Subcutaneous abdominal adipose tissue (tissue), 5 donors: ENCODE results near the gene ZNF853.

ENCODE experiments used
- H3K27ac ChIP-seq: one replicate; pipeline ENCODE4 v1.7.0; 2013; ENCODE audit warnings: low read depth, mild to moderate bottlenecking, inconsistent platforms, low read length, moderate library complexity
- H3K27me3 ChIP-seq, 5 donors: one replicate each; pipeline ENCODE4 v1.7.0; 2013; ENCODE audit warnings: low read length in 5 of 5, inconsistent platforms in 1 of 5; ENCODE audit not compliant: control insufficient read depth in 5 of 5, insufficient read depth in 4 of 5
- H3K36me3 ChIP-seq, 5 donors: one replicate each; pipeline ENCODE4 v1.7.0; 2013; ENCODE audit warnings: low read length in 5 of 5; ENCODE audit not compliant: control insufficient read depth in 5 of 5, insufficient read depth in 5 of 5
- H3K4me1 ChIP-seq, 5 donors: one replicate each; pipeline ENCODE4 v1.7.0; 2013; ENCODE audit warnings: low read length in 5 of 5, mild to moderate bottlenecking in 3 of 5, moderate library complexity in 1 of 5; ENCODE audit not compliant: control insufficient read depth in 5 of 5, insufficient read depth in 5 of 5
- H3K4me3 ChIP-seq, 5 donors: one replicate each; pipeline ENCODE4 v1.7.0; 2013; ENCODE audit warnings: low read length in 5 of 5, low read depth in 1 of 5
- H3K9ac ChIP-seq, 5 donors: one replicate each; pipeline ENCODE4 v1.7.0; 2013; ENCODE audit warnings: low read length in 5 of 5, mild to moderate bottlenecking in 4 of 5, moderate library complexity in 3 of 5
- H3K9me3 ChIP-seq, 5 donors: one replicate each; pipeline ENCODE4 v1.7.0; 2013; ENCODE audit warnings: low read length in 5 of 5; ENCODE audit not compliant: control insufficient read depth in 5 of 5
- donor health status: healthy.
- donor health status: healthy.
- donor health status: healthy.
- donor health status: healthy.
- donor health status: healthy.

Gene ZNF853

DNA sequence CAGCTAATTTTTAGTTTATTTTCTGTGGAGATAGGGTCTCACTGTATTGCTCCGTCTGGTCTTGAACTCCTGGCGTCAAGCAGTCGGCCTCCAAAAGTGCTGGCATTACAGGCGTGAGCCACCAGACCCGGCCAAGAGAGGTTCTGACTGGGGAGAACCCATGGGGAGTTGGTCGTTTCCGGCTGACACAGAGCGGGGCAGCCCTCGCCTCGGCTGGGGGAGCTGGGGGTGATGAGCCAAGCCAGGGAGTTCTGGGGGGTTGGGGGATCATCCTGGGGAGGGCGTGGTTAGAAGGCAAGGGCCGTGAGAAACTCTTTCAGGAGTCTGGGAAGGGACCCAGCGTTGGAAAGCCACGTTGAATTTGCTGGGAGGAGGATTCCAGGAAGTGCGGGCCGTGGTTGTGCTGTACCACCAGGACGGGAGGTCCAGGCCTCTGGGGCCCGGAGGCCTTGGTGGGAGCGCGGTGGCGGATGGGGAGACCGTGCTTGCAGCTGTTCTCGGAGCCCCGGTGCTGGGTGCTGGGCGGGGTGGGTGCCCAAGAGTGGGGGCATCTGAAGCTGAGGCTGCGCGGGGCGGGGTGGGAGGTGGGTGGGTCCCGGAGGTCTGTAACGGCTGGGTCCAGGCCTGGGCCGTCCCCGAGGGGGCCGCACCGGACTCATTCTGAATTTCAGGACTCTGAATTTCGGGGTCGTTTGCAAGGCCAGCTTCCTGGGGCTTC lies 8.4 kb upstream of the ZNF853 start:
- Histone ChIP-seq H3K27me3 (no peaks in the 10 kb centered on the region), H3K27ac (no peak overlapping the region), H3K4me3 (no peak overlapping the region), H3K4me1 (no peaks in the 10 kb centered on the region), H3K36me3 (peaks cover 0 to 73% (median 38%) of the 10 kb centered on the region in 5 donors), H3K9me3 (no peaks in the 10 kb centered on the region), H3K9ac (no peak overlapping the region)

DNA sequence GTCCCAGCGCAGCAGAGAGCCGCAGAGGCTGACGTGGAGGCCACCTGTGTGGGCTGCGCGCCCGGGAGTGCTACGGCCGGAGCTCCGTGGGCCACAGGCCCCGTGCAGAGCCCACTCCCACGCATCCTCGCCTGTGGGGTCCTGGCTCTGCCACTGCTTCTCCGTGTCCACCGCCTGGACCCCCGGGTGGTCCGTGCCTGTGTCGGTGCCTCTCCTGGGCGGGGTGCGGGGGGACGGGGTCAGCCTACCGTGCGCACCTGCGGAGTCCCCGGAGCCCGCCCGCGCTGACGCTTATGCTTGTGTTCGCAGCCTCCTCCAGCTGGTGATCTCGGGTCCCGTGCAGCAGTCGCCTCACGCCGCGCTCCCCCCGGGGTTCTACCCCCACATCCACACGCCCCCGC lies 7.8 kb upstream of the ZNF853 start:
- H3K9me3 ChIP-seq: no peaks in the 10 kb centered on the region
- no peak overlapping the region for H3K9ac ChIP-seq
- no peak overlapping the region for H3K27ac ChIP-seq
- no peaks in the 10 kb centered on the region for H3K27me3 ChIP-seq
- H3K36me3 ChIP-seq: peaks cover 0 to 66% (median 33%) of the 10 kb centered on the region in 5 donors
- H3K4me3 ChIP-seq: no peak overlapping the region
- H3K4me1 ChIP-seq: no peaks in the 10 kb centered on the region

DNA sequence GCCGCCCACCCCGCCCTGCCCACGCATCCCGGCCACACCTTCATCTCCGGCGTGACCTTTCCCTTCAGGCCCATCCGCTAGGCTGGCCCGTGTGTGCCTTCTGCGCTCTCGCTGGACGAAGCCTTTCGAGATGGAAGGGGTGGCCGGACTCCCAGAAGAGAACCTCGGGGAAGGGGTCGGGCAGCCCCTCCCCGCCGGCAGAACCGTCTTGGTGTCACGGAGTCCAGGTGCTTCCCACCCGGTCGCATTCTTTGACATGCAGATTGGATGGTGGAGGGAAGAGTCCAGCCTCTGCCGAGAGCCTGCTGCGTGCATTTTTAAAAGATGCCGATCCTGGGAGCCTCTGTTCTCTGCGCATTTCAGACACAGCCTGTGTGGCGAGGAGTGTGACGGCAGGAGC lies 7.3 kb upstream of the ZNF853 start:
- no peaks in the 10 kb centered on the region for H3K27me3 ChIP-seq
- no peak overlapping the region for H3K27ac ChIP-seq
- H3K36me3 ChIP-seq: peaks cover 0 to 63% (median 31%) of the 10 kb centered on the region in 5 donors
- H3K4me3 ChIP-seq: no peak overlapping the region
- H3K4me1 ChIP-seq: no peaks in the 10 kb centered on the region
- H3K9me3 ChIP-seq: no peaks in the 10 kb centered on the region
- H3K9ac ChIP-seq: no peak overlapping the region

DNA sequence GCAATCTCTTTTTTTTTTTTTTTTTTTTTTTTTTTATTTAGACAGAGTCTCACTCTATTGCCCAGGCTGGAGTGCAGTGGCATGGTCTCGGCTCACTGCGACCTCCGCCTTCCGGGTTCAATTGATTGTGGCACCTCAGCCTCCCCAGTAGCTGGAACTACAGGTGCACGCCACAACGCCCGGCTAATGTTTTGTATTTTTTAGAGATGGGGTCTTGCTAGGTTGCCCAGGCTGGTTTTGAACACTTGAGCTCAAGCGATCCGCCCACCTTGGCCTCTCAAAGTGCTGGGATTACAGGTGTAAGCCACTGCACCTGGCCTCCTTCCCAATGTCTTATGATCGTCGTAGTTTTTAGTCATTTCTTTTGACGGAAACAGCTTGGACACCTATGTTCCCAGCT lies 6.6 kb upstream of the ZNF853 start:
- peaks cover 0 to 4% (median 0%) of the 10 kb centered on the region in 5 donors for H3K27me3 ChIP-seq
- no peak overlapping the region for H3K4me3 ChIP-seq
- no peaks in the 10 kb centered on the region for H3K9me3 ChIP-seq
- no peak overlapping the region for H3K9ac ChIP-seq
- no peak overlapping the region for H3K27ac ChIP-seq
- peaks cover 0 to 56% (median 29%) of the 10 kb centered on the region in 5 donors for H3K36me3 ChIP-seq
- no peaks in the 10 kb centered on the region for H3K4me1 ChIP-seq

DNA sequence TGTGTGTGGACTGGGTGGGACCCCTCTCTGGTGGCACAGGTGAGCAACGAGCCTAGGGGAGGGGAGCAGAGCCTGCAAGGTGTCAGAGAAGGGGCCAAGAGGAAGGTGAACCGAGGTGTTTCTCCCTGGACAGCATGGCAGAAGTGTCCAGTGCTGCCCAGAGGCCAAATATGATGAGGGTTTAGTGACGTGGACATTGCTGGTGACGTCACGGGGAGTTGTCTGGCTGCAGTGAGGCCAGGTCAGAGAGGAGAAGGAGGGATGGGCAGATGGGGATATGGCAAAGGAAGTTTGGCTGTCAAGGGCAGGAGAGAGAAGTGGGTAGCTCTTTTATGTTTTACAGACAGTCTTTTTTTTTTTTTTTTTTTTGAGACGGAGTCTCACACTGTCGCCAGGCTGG lies 2.6 kb upstream of the ZNF853 start:
- Histone ChIP-seq H3K36me3 (peaks cover 0 to 24% (median 9%) of the 10 kb centered on the region in 5 donors), H3K4me1 (peaks cover 0 to 16% (median 13%) of the 10 kb centered on the region in 5 donors), H3K9me3 (no peaks in the 10 kb centered on the region), H3K27me3 (peaks cover 0 to 29% (median 14%) of the 10 kb centered on the region in 5 donors), H3K9ac (no peak overlapping the region), H3K4me3 (no peak overlapping the region), H3K27ac (no peak overlapping the region)

DNA sequence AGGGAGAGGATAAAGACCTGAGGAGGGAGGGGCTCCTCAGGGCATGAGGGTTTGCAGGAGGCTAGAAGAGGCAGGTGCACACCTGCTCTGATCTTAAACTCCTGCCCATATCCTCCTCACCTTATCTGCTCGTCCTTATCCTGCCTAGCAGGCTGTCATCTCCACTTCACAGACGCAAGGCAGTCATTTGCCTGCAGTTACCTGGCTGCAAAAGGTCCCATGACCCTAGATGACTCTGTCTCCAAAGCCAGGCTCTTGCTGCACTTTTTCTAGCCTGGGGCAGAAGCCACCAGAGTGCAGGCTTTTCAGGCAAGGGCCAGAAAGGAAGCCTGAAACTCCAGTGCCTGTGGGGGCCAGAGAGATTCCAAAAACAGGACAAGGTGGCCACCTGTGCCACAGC lies 1.7 kb upstream of the ZNF853 start:
- Histone ChIP-seq H3K27ac (no peak overlapping the region), H3K9ac (no peak overlapping the region), H3K9me3 (no peaks in the 10 kb centered on the region), H3K36me3 (peaks cover 0 to 16% (median 3%) of the 10 kb centered on the region in 5 donors), H3K27me3 (peaks cover 0 to 29% (median 14%) of the 10 kb centered on the region in 5 donors), H3K4me1 (peaks cover 0 to 16% (median 13%) of the 10 kb centered on the region in 5 donors), H3K4me3 (no peak overlapping the region)

DNA sequence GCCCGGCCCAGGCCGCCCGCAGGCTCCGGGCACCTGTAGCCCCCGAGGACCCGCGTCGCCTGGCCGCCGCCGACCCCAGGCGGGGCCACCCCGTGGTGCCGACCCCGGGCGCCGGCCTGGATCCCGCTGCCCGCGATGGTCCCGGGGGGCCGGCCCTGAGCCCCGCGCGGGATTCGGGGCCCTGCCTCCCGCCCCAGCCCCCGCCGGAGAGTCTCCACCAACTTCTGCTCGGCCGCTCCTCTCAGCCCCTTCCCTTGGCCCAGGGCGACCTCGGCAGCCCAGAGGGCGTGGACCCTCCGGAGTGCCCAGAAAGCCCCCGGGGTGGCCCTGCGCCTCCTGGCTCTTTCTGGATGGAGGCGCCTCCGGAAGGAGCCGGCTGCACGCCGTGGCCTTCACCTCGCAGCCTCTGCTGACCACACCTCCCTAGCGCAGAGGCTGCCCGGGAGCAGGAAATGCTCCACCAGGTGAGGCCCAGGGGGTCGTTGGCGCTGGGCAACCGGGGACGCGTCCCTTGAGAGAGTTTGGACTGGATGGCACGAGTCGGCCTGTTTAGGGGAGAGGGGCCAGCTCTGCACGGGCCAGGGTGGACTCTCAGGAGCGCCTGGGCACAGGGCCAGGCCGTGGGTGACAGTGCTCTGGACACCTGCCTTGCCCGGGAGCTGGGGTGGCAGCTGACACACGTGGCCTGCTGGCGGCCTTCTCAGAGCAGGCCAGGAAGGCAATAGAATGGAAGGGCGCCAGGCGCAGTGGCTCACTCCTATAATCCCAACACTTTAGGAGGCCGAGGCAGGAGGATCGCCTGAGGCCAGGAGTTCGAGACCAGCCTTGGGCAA lies 529 bp downstream of the ZNF853 start:
- Histone ChIP-seq H3K4me1 (peaks cover 0 to 16% (median 13%) of the 10 kb centered on the region in 5 donors), H3K27ac (no peak overlapping the region), H3K27me3 (peaks cover 0 to 29% (median 14%) of the 10 kb centered on the region in 5 donors), H3K4me3 (peak overlapping the region in 4 of 5 donors; percentile 59 to 68 (median 64)), H3K36me3 (peaks cover 0 to 6% (median 0%) of the 10 kb centered on the region in 5 donors), H3K9ac (peak overlapping the region in 3 of 5 donors; percentile 62 to 76 (median 72)), H3K9me3 (no peaks in the 10 kb centered on the region)

DNA sequence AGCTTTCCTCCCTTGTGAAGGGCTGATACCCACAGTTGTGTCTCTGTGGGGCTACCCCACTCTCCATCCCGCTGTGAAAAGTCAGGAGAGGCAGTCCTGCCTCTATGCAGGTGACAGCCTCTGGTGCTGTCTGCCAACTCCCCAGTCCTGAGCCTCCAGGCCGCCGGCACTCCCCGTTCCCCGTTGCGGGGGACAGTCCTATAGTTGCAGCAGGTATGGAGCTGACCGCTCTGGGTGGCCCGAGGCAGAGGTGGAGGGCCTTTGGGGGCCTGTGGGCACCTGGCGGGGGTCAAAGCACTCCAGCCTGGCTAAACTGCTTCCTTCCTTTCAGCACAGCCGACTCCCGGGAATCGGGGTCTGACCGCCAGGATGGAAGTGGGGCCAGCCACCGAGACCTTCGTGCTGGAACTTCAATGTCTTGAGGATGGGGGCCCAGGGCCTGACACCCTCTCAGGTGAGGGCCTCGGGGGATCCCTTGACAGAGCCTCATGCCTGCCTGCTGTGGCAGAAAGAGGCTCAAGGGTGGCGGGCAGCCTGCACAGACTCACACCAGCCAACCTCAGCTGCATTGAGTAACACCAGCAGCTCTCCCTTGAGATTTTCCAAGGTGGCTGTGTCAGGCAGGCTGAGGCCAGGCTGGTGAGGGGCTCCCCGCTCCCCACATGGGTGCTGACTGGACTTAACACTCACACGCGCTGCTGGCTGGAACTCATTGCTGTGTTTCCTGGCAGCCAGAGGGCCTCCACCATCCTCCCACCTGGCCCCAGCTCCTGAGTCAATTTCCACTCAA lies 1.6 kb downstream of the ZNF853 start:
- Histone ChIP-seq H3K4me1 (peaks cover 0 to 16% (median 13%) of the 10 kb centered on the region in 5 donors), H3K27me3 (peaks cover 0 to 29% (median 14%) of the 10 kb centered on the region in 5 donors), H3K36me3 (peaks cover 0 to 16% (median 10%) of the 10 kb centered on the region in 5 donors), H3K27ac (no peak overlapping the region), H3K9ac (no peak overlapping the region), H3K4me3 (no peak overlapping the region), H3K9me3 (no peaks in the 10 kb centered on the region)

DNA sequence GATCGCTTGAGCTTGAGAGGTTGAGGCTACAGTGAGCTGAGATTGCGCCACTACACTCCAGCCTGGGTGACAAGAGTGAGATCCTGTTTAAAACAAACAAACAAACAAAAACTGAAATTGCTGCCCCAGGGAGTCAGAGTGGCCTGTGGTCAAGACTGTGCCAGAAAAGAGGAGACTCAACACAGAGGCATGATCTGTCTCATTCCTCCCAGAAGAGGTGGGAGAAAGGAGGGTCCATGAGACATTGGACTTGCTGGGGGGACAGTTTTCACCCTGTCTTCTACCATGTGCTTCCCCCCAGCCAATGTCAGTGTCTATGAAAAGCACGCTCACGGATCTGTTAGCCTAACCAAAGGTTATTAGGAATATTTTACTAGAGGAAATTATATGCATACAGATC lies 3.2 kb downstream of the ZNF853 start:
- Histone ChIP-seq H3K4me3 (no peak overlapping the region), H3K9me3 (no peaks in the 10 kb centered on the region), H3K27ac (no peak overlapping the region), H3K4me1 (peaks cover 0 to 16% (median 13%) of the 10 kb centered on the region in 5 donors), H3K27me3 (peaks cover 0 to 27% (median 14%) of the 10 kb centered on the region in 5 donors), H3K9ac (no peak overlapping the region), H3K36me3 (peaks cover 0 to 28% (median 16%) of the 10 kb centered on the region in 5 donors)
